ENCODE data around the gene S100A1.
"Not testable (repeated sequence)": the region's sequence is repeated elsewhere in the genome, so short reads cannot be mapped to it uniquely, and the experiment has no call there.

Gene S100A1

DNA sequence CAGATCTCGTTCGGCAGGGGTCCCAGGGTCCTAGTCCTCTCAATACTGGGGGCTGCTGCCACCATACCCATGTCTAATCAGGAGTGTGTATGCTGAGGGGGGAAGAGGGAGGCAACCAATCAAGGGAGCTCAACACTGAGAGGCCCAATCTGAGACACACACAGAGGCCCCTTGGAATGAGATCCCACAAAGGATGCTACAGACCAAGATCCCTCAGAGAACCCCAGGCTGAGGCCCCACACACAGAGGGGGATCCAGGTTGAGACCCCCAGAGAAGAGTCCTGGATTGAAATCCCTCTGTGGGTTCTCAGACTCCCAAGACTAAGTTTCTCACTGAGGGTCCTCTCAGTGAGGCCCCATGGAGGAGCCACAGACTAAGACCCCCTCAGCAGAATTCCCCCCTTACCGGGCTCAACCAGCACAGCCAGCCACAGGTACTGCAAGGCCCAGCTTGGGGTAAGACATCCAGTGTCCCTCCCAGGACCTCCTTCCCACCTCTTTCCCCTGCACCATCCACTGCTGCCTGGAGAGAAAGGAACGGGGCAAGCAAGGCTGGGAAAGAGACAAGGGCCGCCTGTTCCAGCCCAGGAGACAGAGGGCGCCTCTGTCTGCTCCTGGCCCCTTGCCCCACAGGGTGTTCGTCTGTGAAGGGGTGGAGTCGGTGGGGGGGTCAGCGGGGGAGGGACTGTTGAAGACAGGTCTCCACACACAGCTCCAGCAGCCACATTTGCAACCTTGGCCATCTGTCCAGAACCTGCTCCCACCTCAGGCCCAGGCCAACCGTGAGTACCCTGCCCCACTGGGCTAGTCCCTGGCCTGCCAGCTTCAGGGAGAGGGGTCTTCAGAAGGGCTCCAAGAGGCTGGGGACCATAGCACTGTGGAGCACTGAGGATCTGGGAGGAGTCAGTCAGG lies at the start of gene S100A1:
Gene S100A1, plus strand, starts transcription at position 720 of the 912 bp plus-strand sequence. CDS start 2,088 bp downstream, outside the sequence.
- peak; percentile 69 for DNase-seq

- no peak for DNase-seq
These were observed 49.7 kb upstream of the S100A1 start for GRCh38 chr1:153578490-153578889.

- no peak for DNase-seq
These were observed 49.3 kb upstream of the S100A1 start for GRCh38 chr1:153578936-153579335.

DNA sequence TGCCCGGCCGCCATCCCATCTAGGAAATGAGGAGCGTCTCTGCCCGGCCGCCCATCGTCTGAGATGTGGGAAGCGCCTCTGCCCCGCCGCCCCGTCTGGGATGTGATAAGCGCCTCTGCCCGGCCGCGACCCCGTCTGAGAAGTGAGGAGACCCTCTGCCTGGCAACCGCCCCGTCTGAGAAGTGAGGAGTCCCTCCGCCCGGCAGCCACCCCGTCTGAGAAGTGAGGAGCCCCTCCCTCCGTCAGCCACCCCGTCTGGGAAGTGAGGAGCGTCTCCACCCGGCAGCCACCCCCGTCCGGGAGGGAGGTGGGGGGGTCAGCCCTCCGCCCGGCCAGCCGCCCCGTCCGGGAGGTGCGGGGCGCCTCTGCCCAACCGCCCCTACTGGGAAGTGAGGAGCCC lies 45.4 kb upstream of the S100A1 start:
- not testable (repeated sequence) for DNase-seq

GRCh38 chr1:153583514-153583913 lies 44.7 kb upstream of the S100A1 start:
- not testable (repeated sequence) for DNase-seq

GRCh38 chr1:153583976-153584375 lies 44.3 kb upstream of the S100A1 start:
- no peak for DNase-seq

GRCh38 chr1:153585006-153585405 lies 43.2 kb upstream of the S100A1 start:
- no peak for DNase-seq

GRCh38 chr1:153586347-153586746 lies 41.9 kb upstream of the S100A1 start:
- DNase-seq: no peak

DNA sequence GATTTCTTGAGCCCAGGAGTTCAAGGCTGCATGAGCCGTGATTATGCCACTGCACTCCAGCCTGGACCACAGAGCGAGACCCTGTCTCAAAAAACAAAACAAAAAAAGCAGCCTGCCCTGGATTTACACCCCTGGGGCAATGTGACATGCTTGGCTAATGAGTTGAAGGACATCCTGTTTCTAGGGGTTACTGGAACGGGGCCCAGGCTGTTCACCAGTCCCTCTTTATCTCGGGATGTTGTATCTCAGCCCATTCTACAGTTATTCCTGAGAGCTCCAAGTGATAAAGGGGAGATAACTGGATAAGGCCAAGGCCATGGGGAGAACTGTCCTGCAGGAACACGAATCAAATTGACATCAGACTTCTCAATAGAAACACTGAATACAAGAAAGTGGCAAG lies 40.9 kb upstream of the S100A1 start:
- no peak for DNase-seq

DNA sequence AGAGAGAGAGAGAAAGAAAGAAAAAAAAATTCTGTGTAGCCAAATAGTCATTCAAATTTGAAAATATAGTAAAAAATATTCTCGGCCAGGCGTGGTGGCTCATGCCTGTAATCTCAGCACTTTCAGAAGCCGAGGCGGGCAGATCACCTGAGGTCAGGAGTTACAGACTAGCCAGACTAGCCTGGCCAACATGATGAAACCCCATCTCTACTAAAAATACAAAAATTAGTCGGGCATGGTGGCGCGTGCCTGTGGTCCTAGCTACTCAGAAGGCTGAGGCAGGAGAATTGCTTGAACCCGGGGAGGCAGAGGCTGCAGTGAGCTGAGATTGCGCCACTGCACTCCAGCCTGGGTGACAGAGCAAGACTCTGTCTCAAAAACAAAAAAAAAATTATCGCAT lies 40.2 kb upstream of the S100A1 start:
- DNase-seq: not testable (repeated sequence)

DNA sequence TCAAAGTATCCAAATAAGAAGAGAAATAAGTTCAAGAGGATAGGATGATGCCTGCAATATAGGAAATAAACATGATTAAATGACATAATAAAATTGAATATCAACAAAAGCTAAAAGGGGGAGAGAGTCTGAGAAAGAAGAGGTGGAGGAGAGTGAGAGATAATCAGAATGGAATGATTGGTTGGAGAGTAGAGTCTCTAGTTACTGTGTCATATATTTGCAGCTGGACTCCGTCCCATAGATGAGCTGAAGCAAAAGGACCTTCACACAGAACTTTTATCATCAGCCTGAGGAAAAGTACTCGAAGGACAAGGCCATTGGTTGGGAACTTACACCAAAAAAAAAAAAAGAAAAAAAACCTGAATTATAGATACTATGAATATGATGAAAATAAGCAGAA lies 39.8 kb upstream of the S100A1 start:
- no peak for DNase-seq

DNA sequence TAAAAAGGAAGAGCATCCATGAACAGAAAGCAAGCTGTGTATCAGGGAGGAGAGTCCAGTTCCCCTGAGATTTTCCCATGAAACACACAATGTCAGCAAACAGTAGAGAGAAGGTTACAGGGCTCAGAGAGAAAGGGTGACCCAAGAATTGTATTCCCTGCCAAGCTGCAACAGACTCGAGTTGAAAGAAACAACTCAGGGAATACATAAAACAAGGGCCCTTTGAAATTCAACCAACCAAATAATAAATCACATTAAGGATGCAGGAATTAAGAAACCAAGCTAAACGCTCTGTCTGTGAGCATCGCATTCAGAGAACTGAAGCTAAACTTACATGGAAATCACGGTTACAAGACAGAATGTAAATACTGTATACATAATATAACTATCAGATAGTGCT lies 35.5 kb upstream of the S100A1 start:
- DNase-seq: no peak

DNA sequence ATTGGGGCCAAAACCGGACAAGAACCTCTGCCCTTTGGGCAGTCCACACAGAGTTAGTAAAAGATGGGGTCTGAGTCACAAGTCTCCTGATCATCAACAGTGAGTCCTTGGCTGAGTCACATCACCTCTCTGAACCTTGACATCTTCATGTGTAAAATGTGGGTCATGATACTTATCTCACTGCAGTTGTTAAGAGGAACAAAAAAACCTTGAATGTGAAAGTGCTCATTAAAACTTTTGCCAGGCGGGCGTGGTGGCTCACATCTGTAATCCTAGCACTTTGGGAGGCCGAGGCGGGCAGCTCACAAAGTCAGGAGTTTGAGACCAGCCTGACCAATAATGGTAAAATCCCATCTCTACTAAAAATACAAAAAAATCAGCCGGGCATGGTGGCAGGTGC lies 31.0 kb upstream of the S100A1 start:
- no peak for DNase-seq

DNA sequence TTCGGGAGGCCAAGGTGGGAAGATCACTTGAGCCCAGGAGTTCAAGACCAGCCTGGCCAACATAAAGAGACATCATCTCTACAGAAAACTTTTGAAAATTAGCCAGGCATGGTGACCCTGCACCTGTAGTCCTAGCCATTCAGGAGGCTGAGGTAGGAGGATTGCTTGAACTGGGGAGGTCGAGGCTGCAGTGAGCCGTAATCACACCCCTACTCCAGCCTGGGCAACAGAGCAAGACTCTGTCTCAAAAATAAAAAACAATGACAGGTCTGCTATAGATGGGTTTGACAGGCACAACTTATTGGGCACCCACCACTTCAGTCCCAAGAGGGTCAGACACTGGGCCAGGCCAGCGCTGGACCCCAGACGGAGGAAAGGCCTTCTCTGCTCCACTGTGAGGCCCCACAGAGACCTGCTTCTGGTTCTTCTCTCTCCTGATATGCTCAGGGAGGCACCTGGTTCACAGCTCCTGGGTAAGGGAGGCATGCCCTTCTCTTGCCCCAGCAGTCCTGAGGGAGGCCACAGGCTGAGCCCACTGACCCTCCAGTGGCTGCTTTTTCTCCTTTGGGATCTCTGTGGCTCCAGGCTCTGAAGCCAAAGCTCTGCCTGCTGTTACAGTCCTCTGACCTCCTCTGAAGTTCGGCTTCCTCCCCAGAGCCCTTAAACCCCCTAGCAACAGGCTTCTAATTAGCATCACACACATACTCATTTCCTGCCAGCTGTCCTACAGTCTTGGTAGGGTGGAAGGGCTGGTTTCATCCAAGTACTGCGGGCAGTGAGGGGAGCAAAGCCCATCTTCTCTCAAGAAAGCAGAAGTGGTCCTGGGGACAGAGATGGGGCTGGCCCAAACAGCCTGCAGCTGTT lies 29.7 kb upstream of the S100A1 start:
- peak; percentile 57 for DNase-seq

DNA sequence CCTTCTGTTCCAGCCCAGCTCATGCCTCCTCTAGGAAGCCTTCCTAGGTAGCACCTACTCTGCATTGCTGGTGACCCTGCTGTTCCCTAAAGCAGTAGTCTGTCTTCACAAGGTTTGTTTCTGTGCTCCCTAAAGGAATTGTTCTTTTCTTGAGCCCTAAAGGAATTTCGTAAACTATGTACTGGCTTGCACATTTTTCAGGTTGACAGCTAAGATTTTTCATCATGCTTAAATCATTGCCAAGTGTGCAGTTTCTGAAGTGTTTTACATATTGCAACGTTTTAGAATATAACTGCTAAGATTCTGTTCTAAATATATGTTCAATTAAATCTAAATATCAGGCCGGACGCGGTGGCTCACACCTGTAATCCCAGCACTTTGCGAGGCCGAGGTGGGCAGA lies 28.4 kb upstream of the S100A1 start:
- no peak for DNase-seq

DNA sequence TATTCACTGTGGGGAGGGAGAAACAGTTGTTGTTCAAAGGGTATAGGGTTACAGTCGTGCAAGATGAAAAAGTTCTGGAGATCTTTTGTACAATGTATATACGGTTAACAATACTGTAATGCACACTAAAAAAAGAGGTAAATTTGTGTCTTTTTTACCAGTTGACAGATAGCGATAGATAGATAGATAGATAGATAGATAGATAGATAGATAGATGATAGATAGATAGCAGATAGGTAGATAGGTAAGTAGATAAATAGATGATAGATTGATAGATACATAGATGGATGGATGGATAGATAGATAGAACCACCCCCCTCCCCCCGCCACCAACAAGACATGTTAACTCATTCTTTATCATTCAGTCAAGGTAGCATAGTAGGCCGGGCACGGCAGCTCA lies 25.5 kb upstream of the S100A1 start:
- no peak for DNase-seq

DNA sequence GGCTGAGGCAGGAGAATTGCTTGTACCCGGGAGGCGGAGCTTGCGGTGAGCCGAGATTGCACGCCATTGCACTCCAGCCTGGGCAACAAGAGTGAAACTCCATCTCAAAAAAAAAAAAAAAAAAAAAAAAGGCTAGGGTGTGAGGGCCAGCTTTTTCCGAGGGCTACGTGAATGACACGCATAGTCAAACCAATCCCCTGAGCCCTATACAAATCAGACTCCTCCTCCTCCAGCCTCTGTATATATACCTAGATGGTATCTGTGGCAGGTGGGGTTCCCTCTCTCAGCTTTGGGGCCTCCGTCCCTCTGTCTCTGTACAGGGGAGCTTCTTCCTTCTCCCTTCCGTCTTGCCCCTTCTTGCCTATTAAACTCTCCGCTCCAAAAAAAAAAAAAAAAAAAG lies 22.0 kb upstream of the S100A1 start:
- no peak for DNase-seq

DNA sequence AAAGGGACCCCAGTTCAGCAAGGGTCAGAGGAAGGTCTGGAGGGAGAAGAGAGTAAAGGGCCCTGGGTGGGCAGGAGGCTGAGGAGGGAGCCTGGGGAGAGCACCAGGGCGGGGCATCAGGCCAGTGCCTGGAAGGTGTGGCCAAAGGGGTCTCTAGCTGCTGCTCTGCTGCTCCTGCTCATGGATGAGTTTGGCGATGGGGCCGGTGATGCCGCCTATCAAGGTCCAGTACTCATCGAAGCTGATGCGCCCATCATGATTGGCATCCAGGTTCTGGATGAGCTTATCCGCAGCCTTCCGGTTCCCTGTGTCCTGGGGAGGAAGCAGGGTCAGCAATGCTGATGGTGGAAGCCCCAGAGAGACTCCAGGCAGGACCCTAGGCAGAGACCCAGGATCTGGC lies 20.9 kb upstream of the S100A1 start:
- no peak for DNase-seq

- DNase-seq: no peak
These were observed 20.0 kb upstream of the S100A1 start for GRCh38 chr1:153608089-153608682.

DNA sequence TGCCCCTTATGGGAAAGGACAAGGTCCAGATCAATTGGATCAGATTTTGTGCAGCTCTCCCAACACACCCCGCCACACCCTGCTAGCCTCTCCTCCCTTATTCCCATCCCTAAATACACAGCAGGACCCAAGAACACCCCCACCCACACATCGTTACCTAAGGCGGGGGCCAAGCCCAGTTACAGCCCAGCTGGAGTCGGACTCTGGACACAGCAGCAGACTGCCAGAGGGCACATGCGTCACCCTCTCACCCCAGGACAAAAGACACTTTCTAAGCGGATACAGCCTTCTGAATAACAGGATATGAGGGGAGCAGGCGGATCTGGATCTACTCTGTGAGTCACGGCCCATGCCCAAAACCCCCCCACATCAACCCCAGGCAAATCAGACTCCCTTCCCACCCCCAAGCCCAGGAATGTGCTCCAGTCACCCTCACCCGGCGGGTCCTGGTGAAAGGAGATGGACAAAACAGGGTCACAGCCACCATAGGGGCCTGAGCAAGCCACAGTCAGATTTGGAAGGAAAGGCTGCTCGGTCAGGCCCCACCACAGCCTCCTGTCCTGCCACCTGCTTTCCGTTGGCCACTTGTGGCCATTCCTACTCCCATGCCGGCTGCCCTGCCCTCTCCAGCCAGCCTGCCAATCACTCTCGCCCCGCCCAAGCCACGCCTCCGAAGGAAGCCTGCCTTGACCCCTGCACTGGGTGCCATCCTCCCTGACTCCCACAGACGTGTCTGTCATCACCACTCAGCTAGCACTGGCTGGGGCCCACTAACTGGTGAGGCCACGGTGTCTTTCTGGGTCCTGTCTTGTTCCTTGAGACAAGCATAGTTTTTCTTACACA lies 19.3 kb upstream of the S100A1 start:
- DNase-seq: no peak

DNA sequence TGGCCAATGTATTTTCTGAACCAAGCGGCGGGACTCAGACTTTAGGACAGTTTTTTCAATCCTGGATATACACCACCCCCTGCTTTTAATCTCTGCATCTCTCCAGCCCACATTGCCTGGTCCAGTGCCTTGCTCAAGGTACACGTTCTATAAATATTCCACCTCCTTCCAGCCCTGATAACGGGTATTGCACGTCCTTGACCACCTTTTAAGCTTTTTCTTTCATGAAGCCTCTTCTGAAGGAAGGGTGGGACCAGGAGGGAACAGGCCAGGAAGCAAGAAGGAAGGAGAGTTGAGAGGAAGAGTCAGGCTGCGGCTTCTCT lies 18.7 kb upstream of the S100A1 start:
- no peak for DNase-seq

GRCh38 chr1:153610334-153610733 lies 17.9 kb upstream of the S100A1 start:
- DNase-seq: no peak
